ENCODE data around the gene CFAP58.

GRCh38 chr10:104340641-104341040 lies 13.0 kb upstream of the CFAP58 start:
- no peak for TF ChIP-seq CTCF (IDR thresholded peaks at IDR 0.05)
- TF ChIP-seq POLR2A (IDR thresholded peaks at IDR 0.05) = no peak
- no peak for TF ChIP-seq EP300 (IDR thresholded peaks at IDR 0.05)
